Left lobe of liver (tissue), 2 donors: ENCODE measurements around the gene NTN3. TPM values are rescaled to one million over a fixed set of nuclear protein-coding genes. Genes with fewer than 3 reads are reported as not detected.

Experiments
- ATAC-seq: fragments of 200-7000 bp; cut with Tn5 transposase; one replicate; pipeline ENCODE4 v1.9.1; 2020; ENCODE audit warnings: mild to moderate bottlenecking, moderate library complexity
- DNase-seq: peaks from one replicate; pipeline ENCODE4 v3.0.0-alpha.2; 2020; ENCODE audit warnings: low spot score
- total RNA-seq: library from RNA; stranded (reverse); gene quantifications from one replicate; pipeline ENCODE4 v1.2.1, GENCODE V29; 2021
- donor health status: DM: no; HTN: no; CAD: no; lungs with moderate emphysema.
- donor health status: DM: no; HTN: yes; CAD: no.

Gene NTN3
- total RNA-seq, 1 donor from 2014 or later, result 3.6 TPM

DNA sequence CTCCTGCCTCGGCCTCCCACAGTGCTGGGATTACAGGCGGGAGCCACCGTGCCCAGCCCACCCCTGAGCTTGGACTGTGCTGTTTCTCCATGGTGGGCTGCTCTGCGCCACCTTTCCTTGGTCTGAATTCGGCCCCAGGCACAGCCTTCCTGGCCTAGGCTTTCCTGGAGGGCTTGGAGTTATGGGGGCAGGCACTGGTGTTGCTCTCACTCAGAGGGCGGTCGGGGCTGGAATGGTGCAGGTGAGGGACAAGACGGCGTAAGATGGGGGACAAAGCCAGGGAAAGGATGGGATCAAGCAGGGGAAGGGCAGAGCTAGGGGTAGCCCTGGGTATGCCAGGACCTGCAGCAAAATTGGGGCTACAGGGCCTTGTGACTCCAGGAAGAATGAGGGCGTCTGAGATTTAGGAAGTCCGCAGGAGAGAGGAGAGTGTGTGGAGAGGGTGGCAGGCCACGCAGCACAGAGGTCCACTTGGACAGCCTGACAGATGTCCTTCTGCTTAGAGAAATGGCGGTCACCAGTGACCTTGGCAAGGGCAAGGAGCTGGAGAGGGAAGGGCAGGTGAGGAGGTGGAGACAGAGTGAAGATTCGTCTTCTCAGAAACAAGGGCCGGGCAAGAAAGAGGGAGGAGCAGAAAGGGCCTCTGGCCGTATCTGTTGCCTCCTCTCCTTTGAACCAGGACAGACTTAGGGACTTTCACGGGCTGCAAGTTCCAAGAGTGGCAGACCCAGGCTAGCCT, 41.1 kb downstream of the NTN3 start:
- DNase-seq, result peak; percentile 43

GRCh38 chr16:2512735-2513404, 41.8 kb downstream of the NTN3 start:
- DNase-seq (peak; percentile 59), ATAC-seq (no peak)

More for the DNA sequence above, 41.1 kb downstream of the NTN3 start:
- no peak for ATAC-seq

DNA sequence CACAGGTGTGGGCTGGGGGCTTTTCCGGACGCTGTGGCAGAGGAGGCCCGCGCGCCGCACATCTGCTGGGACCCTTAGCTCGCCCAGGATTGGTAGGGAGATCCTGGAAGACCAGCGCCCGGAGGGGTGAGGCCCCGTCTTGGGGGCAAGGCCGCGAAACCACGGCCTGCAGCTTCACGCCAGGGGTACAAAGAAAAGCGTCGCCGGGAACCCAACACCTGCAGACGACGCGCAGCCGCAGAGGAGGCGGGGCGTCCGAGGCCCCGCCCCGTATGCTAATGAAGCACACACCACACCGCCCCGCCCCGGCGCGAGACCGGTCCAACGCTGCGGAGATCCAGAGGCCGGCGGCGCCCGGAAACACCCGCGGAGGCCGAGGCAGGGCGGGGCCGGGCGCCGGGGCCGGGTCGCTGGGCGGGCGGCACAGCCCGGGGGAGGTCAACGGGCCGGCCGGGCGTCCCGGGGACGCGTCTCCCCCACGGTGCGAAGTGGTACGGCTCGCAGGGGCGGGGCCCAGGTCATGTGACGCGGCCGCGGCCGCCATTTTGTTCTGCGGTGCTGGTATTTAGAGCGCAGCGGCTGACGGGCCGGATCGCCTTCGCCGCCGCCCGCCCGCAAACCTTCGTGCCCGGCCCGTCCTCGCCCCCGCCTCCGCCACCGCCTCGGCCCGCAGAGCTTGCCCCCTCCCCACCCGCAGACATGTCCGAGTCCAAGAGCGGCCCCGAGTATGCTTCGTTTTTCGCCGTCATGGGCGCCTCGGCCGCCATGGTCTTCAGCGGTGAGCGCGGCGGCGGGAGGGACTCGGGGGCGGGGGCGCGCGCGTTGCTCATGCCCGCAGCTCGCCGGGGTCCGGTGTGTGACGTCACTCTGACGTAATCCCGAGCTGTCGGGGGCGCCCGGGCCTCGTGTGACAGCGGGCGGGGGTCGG, 42.6 kb downstream of the NTN3 start, which contains the start of gene ATP6V0C:
Gene ATP6V0C, plus strand, starts transcription at position 548 of the 928 bp plus-strand sequence. Its CDS starts 152 bp downstream, at position 700.
- ATAC-seq, result peak; percentile 85
- peak; percentile 95 for DNase-seq

DNA sequence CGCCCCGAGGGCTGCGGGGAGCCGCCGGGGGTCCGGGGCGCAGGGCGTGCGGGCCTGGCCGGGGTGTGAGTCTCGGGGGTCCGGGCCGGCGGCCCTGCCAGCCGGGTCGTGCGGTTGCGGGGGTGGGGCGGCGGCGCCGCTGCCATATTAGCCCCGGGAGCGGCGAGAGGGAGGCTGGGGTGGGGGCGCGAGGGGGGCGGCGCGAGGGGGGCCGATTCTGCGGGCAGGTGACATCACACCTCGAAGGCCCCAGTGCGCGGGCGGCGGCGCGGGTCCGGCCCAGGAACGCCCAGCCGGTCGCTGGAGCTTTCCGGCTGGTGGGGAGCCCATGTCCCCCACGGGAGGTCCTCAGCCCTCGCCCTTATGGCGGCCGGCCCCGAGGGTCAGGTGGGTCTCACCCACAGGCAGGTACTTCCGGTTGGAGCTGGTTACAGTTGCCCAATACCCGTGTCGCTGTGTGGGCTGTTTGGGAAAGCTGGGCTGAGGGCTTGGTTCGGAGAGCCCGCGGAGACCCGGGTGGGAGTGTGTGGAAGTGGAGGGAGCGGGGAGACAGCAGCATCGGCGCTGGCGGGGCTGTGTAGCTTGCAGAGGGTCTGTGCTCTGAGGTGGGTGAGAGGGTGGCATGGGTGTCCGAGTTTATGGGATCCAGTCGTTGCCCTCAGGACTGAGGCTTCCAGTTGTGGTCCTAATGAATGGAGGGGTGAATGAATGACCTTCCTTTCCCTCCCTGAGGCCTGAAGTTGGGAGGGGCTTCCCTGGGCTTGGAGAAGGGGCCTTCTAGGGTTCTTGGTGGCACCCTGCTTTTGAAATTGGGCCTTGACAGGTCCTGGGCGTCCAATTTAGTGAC, 43.5 kb downstream of the NTN3 start:
- ATAC-seq, result no peak

GRCh38 chr16:2515180-2515851, 44.2 kb downstream of the NTN3 start:
- DNase-seq, result peak; percentile 47
- no peak for ATAC-seq

More for the DNA sequence above, 43.5 kb downstream of the NTN3 start:
- DNase-seq, result peak; percentile 66

- DNase-seq, result peak; percentile 54
- ATAC-seq, result peak; percentile 2
These were observed 45.5 kb downstream of the NTN3 start for GRCh38 chr16:2516391-2517240.

DNA sequence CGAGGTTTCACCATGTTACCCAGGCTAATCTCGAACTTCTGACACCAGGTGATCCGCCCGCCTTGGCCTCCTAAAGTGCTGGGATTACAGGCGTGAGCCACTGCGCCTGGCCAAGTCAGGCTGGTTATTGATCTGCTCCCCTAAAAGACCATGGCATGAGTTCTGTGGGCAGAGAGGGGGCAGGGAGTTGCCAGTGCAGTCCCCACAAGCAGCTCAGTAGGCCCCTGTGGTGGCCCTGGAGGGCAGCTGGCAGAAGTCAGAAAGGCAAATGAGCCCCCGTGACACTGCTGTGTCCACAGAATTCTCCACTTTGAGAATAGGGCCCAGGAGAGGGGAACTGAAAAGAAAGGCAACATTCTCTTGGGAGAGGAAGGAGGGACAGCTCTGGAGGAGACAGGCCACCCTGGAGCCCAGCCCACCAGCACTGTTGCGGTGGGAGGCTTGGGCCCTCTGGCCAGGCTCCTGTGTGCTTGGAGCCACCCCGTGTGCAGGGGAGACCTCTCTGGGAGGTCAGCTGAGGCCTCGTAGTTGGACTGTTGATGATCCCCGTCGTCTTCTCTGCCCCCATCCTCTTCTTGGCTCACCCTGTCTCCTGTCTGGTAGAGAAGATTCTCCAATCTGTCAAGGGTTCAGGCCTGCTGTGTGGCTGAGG, 47.0 kb downstream of the NTN3 start:
- DNase-seq, result no peak

DNA sequence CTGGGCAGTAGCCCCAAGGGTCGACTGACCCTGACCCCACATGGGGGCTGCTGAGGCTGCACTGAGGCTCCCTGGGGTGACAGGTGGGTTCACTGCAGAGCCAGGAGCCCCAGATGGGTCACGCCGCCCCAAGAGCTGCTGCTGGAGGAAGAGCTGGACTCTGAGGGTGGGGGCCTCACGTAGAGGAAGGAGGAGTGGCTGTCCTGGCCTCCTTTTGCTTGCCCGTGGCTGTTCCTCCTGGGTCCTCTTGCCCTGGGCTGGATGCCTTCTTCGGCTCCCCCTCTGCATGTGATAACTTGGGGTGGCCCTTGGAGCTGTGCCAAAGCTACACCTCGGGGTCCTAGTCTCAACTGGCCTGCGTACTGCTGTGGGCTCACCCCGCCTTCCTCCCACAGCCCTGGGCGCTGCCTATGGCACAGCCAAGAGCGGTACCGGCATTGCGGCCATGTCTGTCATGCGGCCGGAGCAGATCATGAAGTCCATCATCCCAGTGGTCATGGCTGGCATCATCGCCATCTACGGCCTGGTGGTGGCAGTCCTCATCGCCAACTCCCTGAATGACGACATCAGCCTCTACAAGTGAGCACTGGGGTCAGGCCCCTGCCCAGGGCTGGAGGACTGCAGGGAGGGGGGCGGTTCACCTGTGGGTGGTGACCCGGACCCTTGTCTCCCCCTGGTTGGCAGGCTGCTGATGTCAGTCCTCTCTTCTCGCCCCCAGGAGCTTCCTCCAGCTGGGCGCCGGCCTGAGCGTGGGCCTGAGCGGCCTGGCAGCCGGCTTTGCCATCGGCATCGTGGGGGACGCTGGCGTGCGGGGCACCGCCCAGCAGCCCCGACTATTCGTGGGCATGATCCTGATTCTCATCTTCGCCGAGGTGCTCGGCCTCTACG, 48.0 kb downstream of the NTN3 start:
- peak; percentile 57 for DNase-seq
- ATAC-seq, result no peak

More for the DNA sequence above, 47.0 kb downstream of the NTN3 start:
- no peak for ATAC-seq

- DNase-seq (no peak), ATAC-seq (no peak)
These were observed 48.6 kb downstream of the NTN3 start for GRCh38 chr16:2519711-2520080.

DNA sequence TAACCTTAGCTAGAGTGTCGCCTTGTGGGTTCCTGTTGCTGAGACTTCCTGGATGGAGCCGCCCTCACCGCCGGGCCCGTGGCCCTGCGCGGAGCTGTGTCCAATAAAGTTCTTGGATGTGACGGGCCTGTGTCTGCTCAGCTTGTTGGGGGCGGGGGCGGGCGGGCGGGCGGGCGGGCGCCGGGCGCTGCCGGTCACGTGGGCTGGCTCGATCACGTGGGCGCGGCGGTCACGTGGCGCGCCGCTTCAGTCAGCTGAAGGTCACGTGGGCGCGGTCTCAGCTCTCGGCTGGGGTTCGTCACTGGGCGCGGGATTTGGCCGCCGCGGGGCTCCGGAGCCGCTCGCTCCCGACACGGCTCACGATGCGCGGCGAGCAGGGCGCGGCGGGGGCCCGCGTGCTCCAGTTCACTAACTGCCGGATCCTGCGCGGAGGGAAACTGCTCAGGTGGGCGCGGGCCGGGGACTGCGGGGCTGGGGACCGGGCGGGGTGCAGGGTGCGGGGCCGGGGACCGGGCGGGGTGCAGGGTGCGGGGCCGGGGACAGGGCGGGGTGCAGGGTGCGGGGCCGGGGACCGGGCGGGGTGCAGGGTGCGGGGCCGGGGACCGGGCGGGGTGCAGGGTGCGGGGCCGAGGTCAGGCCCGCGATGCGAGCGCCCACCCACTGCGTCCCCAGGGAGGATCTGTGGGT, 49.1 kb downstream of the NTN3 start, which contains the start of gene AMDHD2:
Gene AMDHD2, plus strand, starts transcription at position 275 of the 687 bp plus-strand sequence. Its CDS starts 88 bp downstream, at position 363.
- ATAC-seq, result peak; percentile 56
- DNase-seq, result peak; percentile 93

GRCh38 chr16:2520784-2521531, 49.9 kb downstream of the NTN3 start:
- peak; percentile 54 for DNase-seq
- ATAC-seq, result no peak

Other genes with a start within 250 kb of the NTN3 start
- 12.7 TPM for gene E4F1, start 247.7 kb upstream of the NTN3 start, total RNA-seq
- gene DNASE1L2, start 234.9 kb upstream of the NTN3 start, total RNA-seq, result 1.2 TPM
- 171 TPM for gene ECI1, start 219.7 kb upstream of the NTN3 start, total RNA-seq
- gene RNPS1, start 203.2 kb upstream of the NTN3 start, total RNA-seq, result 32.1 TPM
- 1.9 TPM for gene ABCA3, start 130.6 kb upstream of the NTN3 start, total RNA-seq
- gene CCNF, start 41.9 kb upstream of the NTN3 start, total RNA-seq, result 2.0 TPM
- gene TEDC2, start 11.2 kb upstream of the NTN3 start, total RNA-seq, result 0.63 TPM
- 32.5 TPM for gene TBC1D24, start 3.8 kb downstream of the NTN3 start, total RNA-seq
- gene ATP6V0C, start 42.7 kb downstream of the NTN3 start, total RNA-seq, result 87.0 TPM
- 22.2 TPM for gene AMDHD2, start 49.1 kb downstream of the NTN3 start, total RNA-seq
- gene CEMP1, start 60.1 kb downstream of the NTN3 start, total RNA-seq, result 0.20 TPM
- gene PDPK1, start 66.7 kb downstream of the NTN3 start, total RNA-seq, result 27.4 TPM
- gene KCTD5, start 211.2 kb downstream of the NTN3 start, total RNA-seq, result 7.8 TPM
- gene PRSS27, start 248.9 kb downstream of the NTN3 start, total RNA-seq, result 0.45 TPM